Thoracic aorta (tissue), 2 donors: Measurements from ENCODE around the gene DSTYK. TPM values are rescaled to one million over a fixed set of nuclear protein-coding genes. Genes with fewer than 3 reads are reported as not detected.
"Not testable (repeated sequence)": the region's sequence is repeated elsewhere in the genome, so short reads cannot be mapped to it uniquely, and the experiment has no call there.

ENCODE experiments used
- ATAC-seq: fragments of 150-250 bp; one replicate; pipeline ENCODE4 v1.8.0; 2017; ENCODE audit warnings: low read depth; ENCODE audit not compliant: insufficient number of reproducible peaks, low FRiP score
- DNase-seq: peaks from one replicate; pipeline ENCODE4 v3.0.0-alpha.2; 2020; ENCODE audit warnings: low spot score
- H3K27ac ChIP-seq, 2 donors: fragments of 200-600 bp; sonication (generic); 1 replicate in 1 of 2; 2 replicates in 1 of 2; pipeline ENCODE4 v1.5.1; 2016; ENCODE audit warnings: mild to moderate bottlenecking in 2 of 2, moderate library complexity in 2 of 2
- H3K27me3 ChIP-seq: fragments of 200-600 bp; sonication (generic); replicated peaks from 2 replicates; pipeline ENCODE4 v1.6.0; 2016; ENCODE audit warnings: mild to moderate bottlenecking; ENCODE audit not compliant: insufficient read depth
- H3K36me3 ChIP-seq: fragments of 200-600 bp; sonication (generic); one replicate; pipeline ENCODE4 v1.5.1; 2016
- H3K4me1 ChIP-seq, 2 donors: fragments of 200-600 bp; sonication (generic); 1 replicate in 1 of 2; 2 replicates in 1 of 2; pipeline versions ENCODE4 v1.5.1 to v1.6.0; 2016; ENCODE audit warnings: low read depth in 2 of 2, mild to moderate bottlenecking in 1 of 2; ENCODE audit not compliant: control insufficient read depth in 1 of 2
- H3K4me3 ChIP-seq: fragments of 200-600 bp; sonication (generic); 2 replicates; pipeline ENCODE4 v1.5.1; 2016; ENCODE audit warnings: mild to moderate bottlenecking
- H3K9me3 ChIP-seq: fragments of 200-600 bp; sonication (generic); 2 replicates; pipeline ENCODE4 v1.5.1; 2016
- CTCF ChIP-seq: fragments of 200-600 bp; sonication (generic); IDR thresholded peaks from one replicate; pipeline ENCODE4 v1.5.1; 2019; ENCODE audit warnings: antibody characterized with exemption
- total RNA-seq, 2 donors: library from RNA; depleted of rRNA; stranded (reverse); fragments of >200 nt; gene quantifications; one replicate each; pipeline versions ENCODE4 v1.1.0 to v1.2.3, GENCODE V29; 2016

Gene DSTYK
- total RNA-seq, 2 donors from 2014 or later: 12.9 to 14.4 TPM

- Histone ChIP-seq H3K9me3 (no peaks in the 10 kb centered on the region), H3K36me3 (no peaks in the 10 kb centered on the region), H3K27me3 (no peaks in the 10 kb centered on the region), H3K4me1 (peaks cover 6 to 26% of the 10 kb centered on the region in 2 donors), H3K4me3 (no peak overlapping the region), H3K27ac (no peak overlapping the region)
- ATAC-seq (no peak), DNase-seq (no peak)
- no peak for TF ChIP-seq CTCF
Measured at GRCh38 chr1:205186191-205186590, 25.3 kb downstream of the DSTYK start.

- DNase-seq (no peak), ATAC-seq (no peak)
- TF ChIP-seq CTCF: no peak
- H3K9me3 ChIP-seq: no peaks in the 10 kb centered on the region
- no peak overlapping the region for H3K4me3 ChIP-seq
- no peak overlapping the region for H3K27ac ChIP-seq
- H3K36me3 ChIP-seq: no peaks in the 10 kb centered on the region
- H3K27me3 ChIP-seq: no peaks in the 10 kb centered on the region
- H3K4me1 ChIP-seq: peaks cover 6 to 16% of the 10 kb centered on the region in 2 donors
Measured at GRCh38 chr1:205183676-205184335, 27.7 kb downstream of the DSTYK start.

- Histone ChIP-seq H3K36me3 (no peaks in the 10 kb centered on the region), H3K27me3 (no peaks in the 10 kb centered on the region), H3K9me3 (no peaks in the 10 kb centered on the region), H3K4me1 (peaks cover 6 to 14% of the 10 kb centered on the region in 2 donors), H3K27ac (no peak overlapping the region), H3K4me3 (no peak overlapping the region)
- no peak for ATAC-seq
- no peak for DNase-seq
- no peak for TF ChIP-seq CTCF
Measured at GRCh38 chr1:205182930-205183329, 28.6 kb downstream of the DSTYK start.

GRCh38 chr1:205180331-205180730, 31.2 kb downstream of the DSTYK start:
- H3K4me3 ChIP-seq, H3K27ac ChIP-seq, ATAC-seq, H3K27me3 ChIP-seq, H3K9me3 ChIP-seq, H3K36me3 ChIP-seq, DNase-seq: not testable (repeated sequence)
- peaks cover 10 to 22% of the 10 kb centered on the region in 2 donors for H3K4me1 ChIP-seq

GRCh38 chr1:205179842-205180241, 31.7 kb downstream of the DSTYK start:
- Histone ChIP-seq H3K9me3 (no peaks in the 10 kb centered on the region), H3K27ac (no peak overlapping the region), H3K27me3 (no peaks in the 10 kb centered on the region), H3K4me1 (peaks cover 14 to 27% of the 10 kb centered on the region in 2 donors), H3K4me3 (no peak overlapping the region), H3K36me3 (no peaks in the 10 kb centered on the region)
- ATAC-seq (no peak), DNase-seq (no peak)
- no peak for TF ChIP-seq CTCF
